Measurements from ENCODE around the gene NRP1.

DNA sequence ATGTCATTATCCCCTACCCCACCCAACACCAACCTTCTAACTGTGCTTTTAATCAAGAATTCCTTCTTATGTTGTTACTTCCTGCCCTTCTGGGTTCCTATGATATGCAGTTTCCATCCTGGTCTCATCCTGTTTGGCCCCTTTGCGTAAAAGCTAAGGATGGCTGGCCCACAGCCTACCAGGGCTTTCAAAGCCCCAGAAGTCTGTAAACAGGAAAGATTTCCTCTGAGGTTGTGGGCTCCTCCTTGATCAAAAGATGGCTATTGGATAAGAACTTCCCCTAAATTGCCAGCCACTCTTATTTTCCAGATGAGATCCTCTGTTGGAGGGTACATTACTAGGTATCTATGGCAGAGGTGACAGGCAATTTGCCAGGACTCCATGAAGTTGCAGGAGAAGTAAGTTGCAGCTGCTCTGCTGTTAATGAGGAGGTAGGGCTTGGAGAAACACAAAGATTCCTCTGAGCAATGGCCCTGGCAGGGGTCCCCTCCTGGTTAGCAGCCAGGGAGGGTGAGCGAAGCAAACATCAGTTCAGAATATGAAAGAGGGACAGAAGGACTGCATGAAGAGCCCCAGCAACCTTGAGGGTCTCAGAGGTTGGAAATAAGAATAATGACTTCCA is 32.1 kb downstream of the NRP1 start:
- TF ChIP-seq POLR2A (IDR thresholded peaks at IDR 0.05), result no peak
- TF ChIP-seq, protein P1, sequence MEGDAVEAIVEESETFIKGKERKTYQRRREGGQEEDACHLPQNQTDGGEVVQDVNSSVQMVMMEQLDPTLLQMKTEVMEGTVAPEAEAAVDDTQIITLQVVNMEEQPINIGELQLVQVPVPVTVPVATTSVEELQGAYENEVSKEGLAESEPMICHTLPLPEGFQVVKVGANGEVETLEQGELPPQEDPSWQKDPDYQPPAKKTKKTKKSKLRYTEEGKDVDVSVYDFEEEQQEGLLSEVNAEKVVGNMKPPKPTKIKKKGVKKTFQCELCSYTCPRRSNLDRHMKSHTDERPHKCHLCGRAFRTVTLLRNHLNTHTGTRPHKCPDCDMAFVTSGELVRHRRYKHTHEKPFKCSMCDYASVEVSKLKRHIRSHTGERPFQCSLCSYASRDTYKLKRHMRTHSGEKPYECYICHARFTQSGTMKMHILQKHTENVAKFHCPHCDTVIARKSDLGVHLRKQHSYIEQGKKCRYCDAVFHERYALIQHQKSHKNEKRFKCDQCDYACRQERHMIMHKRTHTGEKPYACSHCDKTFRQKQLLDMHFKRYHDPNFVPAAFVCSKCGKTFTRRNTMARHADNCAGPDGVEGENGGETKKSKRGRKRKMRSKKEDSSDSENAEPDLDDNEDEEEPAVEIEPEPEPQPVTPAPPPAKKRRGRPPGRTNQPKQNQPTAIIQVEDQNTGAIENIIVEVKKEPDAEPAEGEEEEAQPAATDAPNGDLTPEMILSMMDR (IDR thresholded peaks at IDR 0.05), result no peak

All from Peyer's patch (tissue), 4 donors.